Prostate gland (tissue), 2 donors: Measurements from ENCODE around the gene NR2F2. TPM values are rescaled to one million over a fixed set of nuclear protein-coding genes. Genes with fewer than 3 reads are reported as not detected.

Experiments
- DNase-seq: peaks from one replicate; pipeline ENCODE4 v3.0.0-alpha.2; 2019; ENCODE audit warnings: low spot score
- H3K27ac ChIP-seq, 2 donors: fragments of 200-600 bp; sonication (generic); 2 replicates each; pipeline ENCODE4 v1.5.1; 2017 to 2019
- H3K27me3 ChIP-seq: fragments of 200-600 bp; sonication (generic); replicated peaks from 2 replicates; pipeline ENCODE4 v1.5.1; 2019; ENCODE audit not compliant: insufficient read depth
- H3K36me3 ChIP-seq, 2 donors: fragments of 200-600 bp; sonication (generic); 1 replicate in 1 of 2; 2 replicates in 1 of 2; pipeline versions ENCODE4 v1.5.1 to v1.8.1; 2017 to 2019
- H3K4me1 ChIP-seq: fragments of 200-600 bp; sonication (generic); replicated peaks from 2 replicates; pipeline ENCODE4 v1.5.1; 2019
- H3K4me3 ChIP-seq, 2 donors: fragments of 200-600 bp; sonication (generic); 2 replicates each; pipeline ENCODE4 v1.5.1; 2017 to 2019
- H3K9me3 ChIP-seq: fragments of 200-600 bp; sonication (generic); 2 replicates; pipeline ENCODE4 v1.5.1; 2017
- POLR2A ChIP-seq: fragments of 450-650 bp; IDR thresholded peaks from one replicate; pipeline ENCODE4 v1.6.1; 2016; ENCODE audit warnings: antibody characterized with exemption, mild to moderate bottlenecking
- POLR2AphosphoS5 ChIP-seq: sonication (generic); formaldehyde crosslinking; IDR thresholded peaks from one replicate; pipeline ENCODE4 v1.6.1; 2017; ENCODE audit warnings: antibody characterized with exemption
- WGBS: methylation state at CpG from one replicate; pipeline ENCODE4 v1.1.5; 2018; 5-methylcytosine and 5-hydroxymethylcytosine counted together
- intact Hi-C: fragments of 100-400 bp; cut with DNase I; formaldehyde crosslinking; loops from one replicate; pipeline ENCODE4 v1.14.2; 2022
- total RNA-seq, 2 donors: library from RNA; depleted of rRNA; stranded (reverse); fragments of >200 nt; gene quantifications; one replicate each; pipeline ENCODE4 v1.1.0, GENCODE V29; 2016
- TF ChIP-seq, protein P1 (sequence below), 4 experiments: fragments of 200-600 bp in 2 of 4; fragments of 450-650 bp in 2 of 4; sonication (generic) in 2 of 4; IDR thresholded peaks; 1 replicate in 3 of 4; 2 replicates in 1 of 4; pipeline ENCODE4 v1.5.1; 2016 to 2019; ENCODE audit warnings: antibody characterized with exemption in 4 of 4, mild to moderate bottlenecking in 2 of 4, moderate library complexity in 2 of 4

NR2F2 gene
- total RNA-seq, 2 donors from 2014 or later, result 48.7 to 58.1 TPM

DNA sequence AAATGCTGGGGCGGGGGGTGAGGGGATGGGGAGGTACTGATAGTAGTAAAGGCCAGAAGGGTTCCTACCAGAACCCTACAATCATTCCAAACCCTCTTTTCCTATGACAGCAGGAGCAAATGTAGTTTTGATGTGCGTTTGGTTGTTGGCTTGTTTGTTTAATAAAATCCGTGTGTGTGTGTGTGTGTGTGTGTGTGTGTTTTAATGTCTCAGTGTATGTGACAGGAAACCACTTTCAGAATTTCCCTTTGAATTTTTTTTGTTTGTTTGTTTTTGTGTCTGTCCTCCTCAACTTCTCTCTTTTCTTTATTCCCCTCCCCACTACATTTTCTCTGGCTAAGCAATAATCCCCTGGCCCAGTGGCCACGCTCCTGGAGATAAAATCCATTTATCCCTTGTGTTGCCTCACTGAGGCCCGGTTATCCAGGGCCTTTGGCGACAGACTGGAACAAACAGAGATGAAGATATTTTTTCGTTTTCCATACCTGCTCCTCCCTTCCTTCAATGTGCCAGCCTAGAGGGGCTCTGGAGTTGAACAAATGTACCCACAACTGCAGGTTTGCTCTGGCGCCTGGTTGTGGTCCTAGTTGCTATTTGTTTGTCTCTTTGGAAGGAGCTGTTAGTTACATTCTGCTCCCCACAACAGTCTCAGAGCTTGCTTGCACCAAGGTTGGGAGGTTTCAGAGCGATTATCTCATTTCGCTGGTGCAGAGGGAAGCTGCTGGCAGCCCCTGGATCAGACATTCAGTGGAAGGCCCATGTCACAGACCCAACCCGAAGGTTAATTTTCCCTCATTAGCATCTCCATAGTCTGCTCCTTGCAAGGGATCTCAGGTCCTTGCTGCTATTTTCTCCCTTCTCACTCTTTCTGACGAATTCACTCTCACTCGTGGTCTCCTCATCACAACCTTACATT is 17.9 kb downstream of the NR2F2 start:
- Histone ChIP-seq H3K27ac (peak overlapping the region; percentile 91 to 95), H3K36me3 (no peaks in the 10 kb centered on the region), H3K9me3 (no peaks in the 10 kb centered on the region), H3K4me3 (no peak overlapping the region), H3K4me1 (no peaks in the 10 kb centered on the region), H3K27me3 (no peaks in the 10 kb centered on the region)
- WGBS, result 71% methylated on average over 13 of the region's 13 CpGs
- TF ChIP-seq POLR2A (no peak), POLR2AphosphoS5 (no peak)
- TF ChIP-seq, protein P1, sequence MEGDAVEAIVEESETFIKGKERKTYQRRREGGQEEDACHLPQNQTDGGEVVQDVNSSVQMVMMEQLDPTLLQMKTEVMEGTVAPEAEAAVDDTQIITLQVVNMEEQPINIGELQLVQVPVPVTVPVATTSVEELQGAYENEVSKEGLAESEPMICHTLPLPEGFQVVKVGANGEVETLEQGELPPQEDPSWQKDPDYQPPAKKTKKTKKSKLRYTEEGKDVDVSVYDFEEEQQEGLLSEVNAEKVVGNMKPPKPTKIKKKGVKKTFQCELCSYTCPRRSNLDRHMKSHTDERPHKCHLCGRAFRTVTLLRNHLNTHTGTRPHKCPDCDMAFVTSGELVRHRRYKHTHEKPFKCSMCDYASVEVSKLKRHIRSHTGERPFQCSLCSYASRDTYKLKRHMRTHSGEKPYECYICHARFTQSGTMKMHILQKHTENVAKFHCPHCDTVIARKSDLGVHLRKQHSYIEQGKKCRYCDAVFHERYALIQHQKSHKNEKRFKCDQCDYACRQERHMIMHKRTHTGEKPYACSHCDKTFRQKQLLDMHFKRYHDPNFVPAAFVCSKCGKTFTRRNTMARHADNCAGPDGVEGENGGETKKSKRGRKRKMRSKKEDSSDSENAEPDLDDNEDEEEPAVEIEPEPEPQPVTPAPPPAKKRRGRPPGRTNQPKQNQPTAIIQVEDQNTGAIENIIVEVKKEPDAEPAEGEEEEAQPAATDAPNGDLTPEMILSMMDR (IDR thresholded peaks at IDR 0.05), result no peak
- no peak for DNase-seq
- intact Hi-C loops, result no loop called here

DNA sequence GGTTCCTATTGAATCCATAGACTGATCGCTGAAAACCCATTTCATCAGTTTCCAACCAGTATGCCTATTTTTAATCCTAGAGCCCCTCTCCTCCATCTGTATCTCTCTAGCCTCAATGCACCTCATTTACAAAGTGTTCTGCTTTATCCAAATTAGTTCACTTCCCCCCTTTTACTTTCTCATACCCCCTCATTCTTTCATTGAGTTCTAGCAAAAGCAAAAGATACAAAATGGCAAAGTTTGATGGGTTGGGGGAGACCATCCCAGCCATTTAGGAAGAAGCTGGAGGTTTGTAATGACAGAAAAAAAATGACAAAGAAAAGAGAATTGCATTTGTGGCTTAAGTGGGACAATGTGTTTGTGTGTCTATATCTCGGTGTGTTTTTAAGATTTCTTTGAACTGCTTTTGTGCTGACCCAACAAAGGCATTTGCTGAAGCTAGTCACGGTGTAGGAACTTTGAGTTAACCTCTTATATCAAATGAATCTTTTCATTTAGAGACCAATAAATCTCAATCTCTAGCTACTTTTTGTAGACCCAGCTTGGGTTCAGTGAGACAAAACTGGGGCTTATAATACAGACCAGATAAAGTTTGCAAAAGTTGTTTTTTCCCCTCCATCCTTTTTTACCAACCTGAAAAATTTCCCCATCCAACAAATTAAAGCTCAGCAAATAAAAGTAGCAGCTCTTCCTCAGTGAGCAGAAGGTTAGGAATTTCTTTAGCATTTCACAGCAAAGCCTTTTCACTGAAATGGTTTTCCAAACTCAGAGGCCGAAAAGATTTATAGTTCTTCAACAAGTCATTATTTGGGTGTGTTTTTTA is 18.7 kb downstream of the NR2F2 start:
- no peak for TF ChIP-seq POLR2AphosphoS5
- intact Hi-C loops, result no loop called here
- DNase-seq, result no peak
- Histone ChIP-seq H3K9me3 (no peaks in the 10 kb centered on the region), H3K4me1 (no peaks in the 10 kb centered on the region), H3K4me3 (no peak overlapping the region), H3K27me3 (no peaks in the 10 kb centered on the region), H3K36me3 (no peaks in the 10 kb centered on the region), H3K27ac (peak overlapping the region; percentile 44 to 91)
- 62% methylated on average over 4 of the region's 4 CpGs for WGBS

DNA sequence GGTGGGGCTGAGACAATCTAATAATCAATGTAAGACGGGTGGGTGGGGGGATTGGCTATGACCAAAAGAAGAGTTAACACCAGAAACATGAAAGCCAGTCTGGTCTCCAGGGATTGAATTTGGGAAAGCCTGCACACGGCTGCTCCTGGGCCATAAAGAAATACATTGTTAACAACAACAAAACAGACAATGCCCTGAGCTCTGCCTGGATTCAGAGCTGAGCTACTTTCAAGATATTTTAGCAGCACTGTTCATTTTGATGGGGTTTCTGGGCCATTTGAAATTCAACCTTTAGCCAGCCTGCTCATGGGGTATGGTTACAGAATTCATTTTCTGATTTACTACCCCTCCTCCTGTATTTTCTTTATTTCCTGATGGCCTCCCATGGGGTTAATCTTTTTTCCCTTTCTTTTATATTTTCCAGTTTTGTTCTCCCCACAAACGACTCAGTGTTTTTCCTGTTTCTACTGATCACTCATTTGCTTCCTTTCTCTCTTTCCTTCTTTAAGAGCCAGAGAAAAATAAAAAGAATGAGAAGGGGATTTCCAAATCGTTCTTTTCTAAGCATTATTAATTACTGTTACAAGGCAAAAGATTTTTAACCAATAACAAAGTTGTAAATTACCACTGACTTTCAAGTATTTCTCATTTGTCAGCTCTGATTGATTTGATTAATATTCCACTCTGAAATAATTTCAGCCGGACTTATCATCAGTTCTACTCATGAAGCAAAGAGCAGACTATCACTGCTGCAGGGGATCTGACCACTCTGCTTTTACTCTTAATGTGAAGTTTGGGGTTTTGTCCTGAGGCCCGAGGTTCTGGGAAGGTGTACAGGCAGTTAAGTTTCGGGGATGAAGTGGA is 19.6 kb downstream of the NR2F2 start:
- H3K4me3 ChIP-seq, result no peak overlapping the region
- intact Hi-C loops, result no loop called here

DNA sequence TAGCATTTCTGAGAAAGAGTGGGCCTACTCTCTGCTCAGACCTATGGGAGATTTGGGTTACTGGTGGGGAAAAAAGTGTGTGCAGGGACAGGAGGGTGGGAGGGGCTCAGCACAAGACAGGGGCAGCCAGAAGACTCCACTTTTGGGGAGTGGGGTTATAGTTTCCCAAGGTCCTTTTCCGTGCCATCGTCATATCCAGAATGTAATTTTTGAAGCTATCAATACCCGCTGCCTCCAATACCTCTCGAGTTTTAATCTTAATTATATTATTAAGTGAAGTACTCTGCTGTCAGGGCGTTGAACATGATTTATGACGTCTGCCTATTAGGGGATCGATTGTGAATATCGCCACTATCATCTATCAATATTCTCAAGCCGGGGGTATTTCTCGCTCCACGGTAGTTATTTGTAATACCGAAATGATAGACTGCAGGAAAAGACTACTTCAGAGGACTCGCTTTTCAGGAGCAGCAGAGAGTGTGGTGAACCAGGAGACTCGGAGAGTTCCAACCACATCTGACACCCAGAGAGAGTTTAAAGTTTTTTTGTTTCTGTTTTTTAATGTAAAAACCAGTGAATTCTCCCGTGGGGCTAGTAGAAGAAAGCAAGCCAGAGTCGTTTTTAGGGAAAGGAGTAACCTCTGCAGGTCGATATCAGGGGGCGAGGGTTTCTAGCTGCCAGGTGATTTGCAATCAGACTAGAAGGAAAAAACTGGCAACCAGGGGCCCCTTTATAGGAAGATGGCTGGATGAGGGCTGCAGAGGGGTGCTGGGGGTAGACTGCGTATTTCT is 20.6 kb downstream of the NR2F2 start:
- H3K4me3 ChIP-seq, result no peak overlapping the region

More for the DNA sequence above, 19.6 kb downstream of the NR2F2 start:
- WGBS, result 52% methylated on average over 7 of the region's 7 CpGs
- Histone ChIP-seq H3K4me1 (no peaks in the 10 kb centered on the region), H3K27ac (peak overlapping the region; percentile 44 to 91), H3K36me3 (no peaks in the 10 kb centered on the region), H3K9me3 (no peaks in the 10 kb centered on the region), H3K27me3 (no peaks in the 10 kb centered on the region)
- no peak for TF ChIP-seq POLR2AphosphoS5
- TF ChIP-seq, protein P1 (IDR thresholded peaks at IDR 0.05), result no peak
- TF ChIP-seq POLR2A, result no peak
- no peak for DNase-seq

More for the DNA sequence above, 20.6 kb downstream of the NR2F2 start:
- TF ChIP-seq POLR2AphosphoS5 (no peak), POLR2A (no peak)
- TF ChIP-seq, protein P1 (IDR thresholded peaks at IDR 0.05), result no peak
- no peaks in the 10 kb centered on the region for H3K27me3 ChIP-seq
- H3K4me1 ChIP-seq, result no peaks in the 10 kb centered on the region
- 83% methylated on average over 19 of the region's 19 CpGs for WGBS
- DNase-seq, result no peak
- no peaks in the 10 kb centered on the region for H3K9me3 ChIP-seq
- intact Hi-C loops, result no loop called here
- H3K27ac ChIP-seq, result peak overlapping the region; percentile 26 to 44
- no peaks in the 10 kb centered on the region for H3K36me3 ChIP-seq
